ENCODE measurements around the gene GJB5.

The GJB5 gene

DNA sequence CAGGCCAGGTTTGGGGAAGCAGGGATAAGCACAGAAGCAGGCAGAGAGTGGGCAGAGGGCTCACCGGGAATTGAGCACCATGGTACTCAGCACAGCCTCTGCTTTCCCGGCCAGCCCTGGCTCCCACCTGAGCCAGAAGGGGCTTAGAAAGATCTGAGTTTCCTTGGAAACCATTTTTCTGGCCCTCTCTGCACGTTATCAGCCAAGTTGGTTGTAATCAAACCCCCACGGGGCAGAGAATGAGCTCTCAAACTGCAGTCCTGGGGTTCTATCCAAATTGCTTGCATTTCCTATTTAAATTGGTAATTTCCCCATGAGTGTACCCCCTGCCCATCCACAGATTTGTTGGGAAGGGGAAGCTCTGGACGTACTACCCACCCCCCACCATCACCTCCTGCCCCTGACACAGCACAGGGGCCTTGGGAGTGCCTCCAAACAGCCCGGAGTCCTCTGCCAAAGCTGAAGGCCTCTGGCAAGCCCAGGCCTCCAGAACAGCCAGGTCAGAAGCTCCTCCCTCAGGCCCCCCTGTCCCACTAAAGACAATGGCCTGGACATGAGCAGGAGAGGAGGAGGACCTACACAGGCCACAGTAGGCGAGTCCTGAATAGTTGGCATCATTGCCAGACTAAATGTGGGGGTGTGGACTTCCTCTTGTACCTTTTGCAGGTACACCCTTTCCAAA lies 42.7 kb upstream of the GJB5 start:
- Histone ChIP-seq H3K27ac (ENCODE audit: low read depth, low read length, poor library complexity, severe bottlenecking) (no peak overlapping the region), H3K9me2 (ENCODE audit: low read depth, low read length) (no peaks in the 10 kb centered on the region), H3K9ac (ENCODE audit: low read length) (no peak overlapping the region), H3K4me3 (ENCODE audit: low read depth, low read length, poor library complexity, severe bottlenecking) (no peak overlapping the region), H2AFZ (ENCODE audit: low read length) (no peak overlapping the region), H3F3A (ENCODE audit: insufficient read depth, low read length) (no peaks in the 10 kb centered on the region), H3K36me3 (ENCODE audit: insufficient read depth, low read length) (no peaks in the 10 kb centered on the region), H3K4me1 (ENCODE audit: insufficient read depth, low read length, severe bottlenecking) (no peaks in the 10 kb centered on the region), H4K20me1 (ENCODE audit: insufficient read depth, low read length) (no peaks in the 10 kb centered on the region), H3K9me3 (ENCODE audit: low read length) (no peaks in the 10 kb centered on the region), H3K27me3 (ENCODE audit: insufficient read depth, low read length) (peaks cover 3% of the 10 kb centered on the region; the same call in 1 of the 2 replicates), H3K79me2 (ENCODE audit: insufficient read depth, low read length) (no peaks in the 10 kb centered on the region), H3K4me2 (ENCODE audit: low read length) (no peak overlapping the region)
- TF ChIP-seq, protein P1, sequence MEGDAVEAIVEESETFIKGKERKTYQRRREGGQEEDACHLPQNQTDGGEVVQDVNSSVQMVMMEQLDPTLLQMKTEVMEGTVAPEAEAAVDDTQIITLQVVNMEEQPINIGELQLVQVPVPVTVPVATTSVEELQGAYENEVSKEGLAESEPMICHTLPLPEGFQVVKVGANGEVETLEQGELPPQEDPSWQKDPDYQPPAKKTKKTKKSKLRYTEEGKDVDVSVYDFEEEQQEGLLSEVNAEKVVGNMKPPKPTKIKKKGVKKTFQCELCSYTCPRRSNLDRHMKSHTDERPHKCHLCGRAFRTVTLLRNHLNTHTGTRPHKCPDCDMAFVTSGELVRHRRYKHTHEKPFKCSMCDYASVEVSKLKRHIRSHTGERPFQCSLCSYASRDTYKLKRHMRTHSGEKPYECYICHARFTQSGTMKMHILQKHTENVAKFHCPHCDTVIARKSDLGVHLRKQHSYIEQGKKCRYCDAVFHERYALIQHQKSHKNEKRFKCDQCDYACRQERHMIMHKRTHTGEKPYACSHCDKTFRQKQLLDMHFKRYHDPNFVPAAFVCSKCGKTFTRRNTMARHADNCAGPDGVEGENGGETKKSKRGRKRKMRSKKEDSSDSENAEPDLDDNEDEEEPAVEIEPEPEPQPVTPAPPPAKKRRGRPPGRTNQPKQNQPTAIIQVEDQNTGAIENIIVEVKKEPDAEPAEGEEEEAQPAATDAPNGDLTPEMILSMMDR (IDR thresholded peaks at IDR 0.05; ENCODE audit: low read length), result no peak
- TF ChIP-seq EZH2 (IDR thresholded peaks at IDR 0.05; ENCODE audit: borderline replicate concordance, low read length), result no peak

DNA sequence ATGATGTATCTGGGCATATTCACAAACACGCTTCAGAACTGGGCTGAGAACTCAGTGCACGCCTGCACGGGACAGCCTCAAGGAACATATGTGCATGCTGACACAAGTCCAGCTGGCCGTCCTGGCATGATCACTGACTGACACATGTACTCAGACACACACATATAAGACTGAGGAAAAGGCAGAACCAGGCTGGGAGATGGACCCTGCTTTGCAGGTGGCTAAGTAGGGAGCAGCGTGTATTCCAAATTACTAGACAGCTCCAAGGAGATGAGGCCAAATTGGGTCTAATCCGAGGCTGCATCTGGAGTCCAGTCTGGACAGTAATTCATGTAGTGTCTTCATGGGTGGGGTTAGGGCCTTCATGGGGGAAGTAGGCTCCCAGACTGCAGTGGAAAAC lies 41.4 kb upstream of the GJB5 start:
- H3K79me2 ChIP-seq (ENCODE audit: insufficient read depth, low read length), result no peaks in the 10 kb centered on the region
- H3K36me3 ChIP-seq (ENCODE audit: insufficient read depth, low read length), result no peaks in the 10 kb centered on the region
- no peaks in the 10 kb centered on the region for H3K9me2 ChIP-seq (ENCODE audit: low read depth, low read length)
- H3F3A ChIP-seq (ENCODE audit: insufficient read depth, low read length), result no peaks in the 10 kb centered on the region
- no peak for TF ChIP-seq EZH2 (IDR thresholded peaks at IDR 0.05; ENCODE audit: borderline replicate concordance, low read length)
- TF ChIP-seq, protein P1 (IDR thresholded peaks at IDR 0.05; ENCODE audit: low read length), result no peak
- no peak overlapping the region for H3K4me3 ChIP-seq (ENCODE audit: low read depth, low read length, poor library complexity, severe bottlenecking)
- no peak overlapping the region for H3K4me2 ChIP-seq (ENCODE audit: low read length)
- no peak overlapping the region for H3K27ac ChIP-seq (ENCODE audit: low read depth, low read length, poor library complexity, severe bottlenecking)
- H3K4me1 ChIP-seq (ENCODE audit: insufficient read depth, low read length, severe bottlenecking), result no peaks in the 10 kb centered on the region
- H3K9ac ChIP-seq (ENCODE audit: low read length), result no peak overlapping the region
- H3K9me3 ChIP-seq (ENCODE audit: low read length), result no peaks in the 10 kb centered on the region
- no peaks in the 10 kb centered on the region for H4K20me1 ChIP-seq (ENCODE audit: insufficient read depth, low read length)
- H3K27me3 ChIP-seq (ENCODE audit: insufficient read depth, low read length), result peaks cover under 1% of the 10 kb centered on the region; the same call in 1 of the 2 replicates
- H2AFZ ChIP-seq (ENCODE audit: low read length), result no peak overlapping the region

DNA sequence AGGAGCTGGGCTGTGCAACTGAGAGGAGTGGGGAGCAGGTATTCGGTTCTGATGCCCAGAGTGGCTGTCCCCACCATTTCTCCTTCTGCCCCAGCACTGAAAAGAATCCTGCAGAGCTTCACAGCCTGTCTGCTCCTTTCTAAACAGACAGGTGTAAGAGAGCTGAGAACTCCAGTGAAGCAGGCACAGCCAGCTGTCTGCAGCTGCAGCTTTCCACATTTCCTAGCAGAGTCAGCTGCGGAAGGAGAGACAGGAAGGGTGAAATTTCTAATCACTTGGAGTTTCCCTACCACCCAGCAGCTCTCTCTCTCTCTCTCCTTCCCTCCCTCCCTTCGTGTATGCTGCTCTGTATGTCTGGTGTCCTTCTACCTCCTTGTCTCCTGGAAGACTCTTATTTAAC lies 40.5 kb upstream of the GJB5 start:
- H3K36me3 ChIP-seq (ENCODE audit: insufficient read depth, low read length), result no peaks in the 10 kb centered on the region
- TF ChIP-seq, protein P1 (IDR thresholded peaks at IDR 0.05; ENCODE audit: low read length), result no peak
- no peak for TF ChIP-seq EZH2 (IDR thresholded peaks at IDR 0.05; ENCODE audit: borderline replicate concordance, low read length)
- H3K4me1 ChIP-seq (ENCODE audit: insufficient read depth, low read length, severe bottlenecking), result no peaks in the 10 kb centered on the region
- no peaks in the 10 kb centered on the region for H3K79me2 ChIP-seq (ENCODE audit: insufficient read depth, low read length)
- H3K27me3 ChIP-seq (ENCODE audit: insufficient read depth, low read length), result no peaks in the 10 kb centered on the region; the same call in 1 of the 2 replicates
- H3K9me3 ChIP-seq (ENCODE audit: low read length), result no peaks in the 10 kb centered on the region
- no peaks in the 10 kb centered on the region for H3K9me2 ChIP-seq (ENCODE audit: low read depth, low read length)
- no peaks in the 10 kb centered on the region for H4K20me1 ChIP-seq (ENCODE audit: insufficient read depth, low read length)
- H3F3A ChIP-seq (ENCODE audit: insufficient read depth, low read length), result no peaks in the 10 kb centered on the region
- no peak overlapping the region for H2AFZ ChIP-seq (ENCODE audit: low read length)
- H3K9ac ChIP-seq (ENCODE audit: low read length), result no peak overlapping the region
- no peak overlapping the region for H3K4me2 ChIP-seq (ENCODE audit: low read length)
- no peak overlapping the region for H3K4me3 ChIP-seq (ENCODE audit: low read depth, low read length, poor library complexity, severe bottlenecking)
- H3K27ac ChIP-seq (ENCODE audit: low read depth, low read length, poor library complexity, severe bottlenecking), result no peak overlapping the region

All from OCI-LY1 (cell line).